Measurements from ENCODE around the gene SRSF10. TPM values are rescaled to one million over a fixed set of nuclear protein-coding genes. Genes with fewer than 3 reads are reported as not detected.
"Not testable (repeated sequence)": the region's sequence is repeated elsewhere in the genome, so short reads cannot be mapped to it uniquely, and the experiment has no call there.

Gene SRSF10
- total RNA-seq, 4 donors from 2014 or later = 86.3 to 224 (median 112) TPM

GRCh38 chr1:24020470-24020869 lies 40.3 kb upstream of the SRSF10 start:
- no peak for DNase-seq
- TF ChIP-seq POLR2A (IDR thresholded peaks at IDR 0.05) (no peak), CTCF (IDR thresholded peaks at IDR 0.05) (no peak)
- H3K4me1 ChIP-seq = peaks cover 0 to 59% (median 0%) of the 10 kb centered on the region in 4 donors

GRCh38 chr1:24020025-24020424 lies 39.9 kb upstream of the SRSF10 start:
- Histone ChIP-seq H3K4me1 (peaks cover 0 to 62% (median 0%) of the 10 kb centered on the region in 4 donors), H3K27ac (peak overlapping the region in 3 of 4 donors; percentile 61 to 93 (median 90)), H3K9me3 (no peaks in the 10 kb centered on the region), H3K4me3 (no peak overlapping the region), H3K36me3 (no peaks in the 10 kb centered on the region), H3K27me3 (no peaks in the 10 kb centered on the region)
- no peak for TF ChIP-seq CTCF (IDR thresholded peaks at IDR 0.05)
- TF ChIP-seq POLR2A (IDR thresholded peaks at IDR 0.05) = no peak
- DNase-seq = peak in 1 of 3 donors; percentile 51

More at GRCh38 chr1:24020470-24020869, 40.3 kb upstream of the SRSF10 start:
- H3K9me3 ChIP-seq = no peaks in the 10 kb centered on the region
- H3K27me3 ChIP-seq = no peaks in the 10 kb centered on the region
- H3K4me3 ChIP-seq = no peak overlapping the region
- no peaks in the 10 kb centered on the region for H3K36me3 ChIP-seq
- H3K27ac ChIP-seq = peak overlapping the region in 3 of 4 donors; percentile 42 to 93 (median 80)

GRCh38 chr1:24018611-24019580 lies 38.8 kb upstream of the SRSF10 start:
- DNase-seq = peak; percentile 54 to 94 (median 93)
- Histone ChIP-seq H3K4me1 (peaks cover 0 to 64% (median 0%) of the 10 kb centered on the region in 4 donors), H3K9me3 (no peaks in the 10 kb centered on the region), H3K27me3 (no peaks in the 10 kb centered on the region), H3K4me3 (no peak overlapping the region), H3K36me3 (no peaks in the 10 kb centered on the region), H3K27ac (peak overlapping the region; percentile 44 to 93 (median 76))
- no peak for TF ChIP-seq POLR2A (IDR thresholded peaks at IDR 0.05)

- Histone ChIP-seq H3K9me3 (no peaks in the 10 kb centered on the region), H3K36me3 (no peaks in the 10 kb centered on the region), H3K27me3 (no peaks in the 10 kb centered on the region), H3K27ac (peak overlapping the region in 1 of 4 donors; percentile 93), H3K4me3 (no peak overlapping the region), H3K4me1 (peaks cover 0 to 37% (median 0%) of the 10 kb centered on the region in 4 donors)
- TF ChIP-seq POLR2A (IDR thresholded peaks at IDR 0.05) (no peak), CTCF (IDR thresholded peaks at IDR 0.05) (no peak)
- DNase-seq = peak in 1 of 3 donors; percentile 34
Measured at GRCh38 chr1:24015221-24016210, 35.4 kb upstream of the SRSF10 start.

GRCh38 chr1:24012878-24013277 lies 32.8 kb upstream of the SRSF10 start:
- H3K36me3 ChIP-seq, H3K9me3 ChIP-seq, H3K27ac ChIP-seq, H3K4me3 ChIP-seq, H3K27me3 ChIP-seq: not testable (repeated sequence)
- DNase-seq = peak in 1 of 3 donors; percentile 29
- H3K4me1 ChIP-seq = peaks cover 0 to 29% (median 0%) of the 10 kb centered on the region in 4 donors

GRCh38 chr1:24010650-24011049 lies 30.5 kb upstream of the SRSF10 start:
- Histone ChIP-seq H3K9me3 (no peaks in the 10 kb centered on the region), H3K27me3 (no peaks in the 10 kb centered on the region), H3K27ac (peak overlapping the region in 2 of 4 donors; percentile 48 to 74), H3K36me3 (no peaks in the 10 kb centered on the region), H3K4me3 (no peak overlapping the region), H3K4me1 (peaks cover 0 to 16% (median 0%) of the 10 kb centered on the region in 4 donors)
- TF ChIP-seq POLR2A (IDR thresholded peaks at IDR 0.05) (no peak), CTCF (IDR thresholded peaks at IDR 0.05) (no peak)
- peak in 1 of 3 donors; percentile 44 for DNase-seq
